OCI-LY7 (cell line): Measurements from ENCODE around the gene IRF2BP1.

Experiments
- CTCF ChIP-seq: fragments of 200-600 bp; sonication (generic); conservative IDR thresholded peaks from 2 replicates; pipeline ENCODE4 v1.5.1; 2014; ENCODE audit warnings: mild to moderate bottlenecking, antibody characterized with exemption, low read length, moderate library complexity, mixed read lengths
- EZH2phosphoT487 ChIP-seq: fragments of 200-600 bp; sonication (generic); IDR thresholded peaks from 2 replicates; pipeline ENCODE4 v1.6.1; 2018; ENCODE audit warnings: low read depth, borderline replicate concordance, mild to moderate bottlenecking, mixed run types, antibody characterized with exemption, low read length, moderate library complexity, mixed read lengths

GRCh38 chr19:45866400-45867176 lies 19.4 kb downstream of the IRF2BP1 start:
- TF ChIP-seq CTCF (no peak), EZH2phosphoT487 (no peak)
